Vagina (tissue), 2 donors: ENCODE results near the gene RIC1.

Source experiments
- CTCF ChIP-seq, 3 experiments: fragments of 450-650 bp in 2 of 3; fragments of 200-600 bp in 1 of 3; sonication (generic) in 1 of 3; IDR thresholded peaks; one replicate each; pipeline ENCODE4 v1.5.1; 2017 to 2019; ENCODE audit warnings: antibody characterized with exemption in 3 of 3, mild to moderate bottlenecking in 2 of 3, moderate library complexity in 2 of 3
- POLR2A ChIP-seq, 2 donors: fragments of 450-650 bp; IDR thresholded peaks; one replicate each; pipeline ENCODE4 v1.6.1; 2017; ENCODE audit warnings: antibody characterized with exemption in 2 of 2, mild to moderate bottlenecking in 2 of 2, moderate library complexity in 2 of 2
- POLR2AphosphoS5 ChIP-seq, 2 donors: sonication (generic); formaldehyde crosslinking; IDR thresholded peaks; one replicate each; pipeline ENCODE4 v1.9.0; 2017; ENCODE audit warnings: antibody characterized with exemption in 2 of 2, mild to moderate bottlenecking in 2 of 2, low read depth in 1 of 2; ENCODE audit not compliant: insufficient read depth in 1 of 2

DNA sequence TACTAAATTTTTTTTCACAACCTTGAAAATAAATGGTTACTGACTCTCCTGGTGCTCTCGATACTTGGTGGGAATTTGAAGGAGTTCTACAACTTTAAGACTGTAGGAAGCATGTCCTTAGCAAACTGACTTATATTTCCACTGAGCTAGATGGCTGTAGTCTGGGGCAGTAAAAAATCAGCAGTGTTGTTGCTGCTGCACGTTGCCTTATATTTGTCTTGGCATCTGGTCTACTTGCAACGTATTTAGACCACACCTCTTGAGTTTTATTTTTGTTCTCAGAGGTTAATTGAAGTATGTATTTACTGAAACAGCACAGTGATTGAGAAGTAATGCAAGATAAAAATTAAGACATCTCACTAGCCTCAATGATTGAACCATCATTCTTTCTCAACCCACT lies 127.7 kb downstream of the RIC1 start:
- no peak for TF ChIP-seq CTCF (IDR thresholded peaks at IDR 0.05)
- no peak for TF ChIP-seq POLR2A (IDR thresholded peaks at IDR 0.05)
- no peak for TF ChIP-seq POLR2AphosphoS5 (IDR thresholded peaks at IDR 0.05; ENCODE audit: insufficient read depth in 1 of 2, low read depth in 1 of 2)
